NCI-H146 treated with DMSO at 0.1 percent for 48 hours (cell line): ENCODE results near the gene ANTXR1.

Source experiments
- DNase-seq: peaks from one replicate; lab custom pipeline; 2025; ENCODE audit not compliant: unreplicated experiment; lab: John Stamatoyannopoulos, UW

Gene ANTXR1

GRCh38 chr2:69013142-69013839, at the start of gene ANTXR1:
TSS of gene ANTXR1 (plus strand) at chr2:69013179. CDS start at chr2:69013500, 321 bp downstream.
- DNase-seq = peak; percentile 6

- no peak for DNase-seq
Measured at GRCh38 chr2:68964282-68964681, 48.7 kb upstream of the ANTXR1 start.

GRCh38 chr2:68968221-68968620, 44.8 kb upstream of the ANTXR1 start:
- no peak for DNase-seq

DNA sequence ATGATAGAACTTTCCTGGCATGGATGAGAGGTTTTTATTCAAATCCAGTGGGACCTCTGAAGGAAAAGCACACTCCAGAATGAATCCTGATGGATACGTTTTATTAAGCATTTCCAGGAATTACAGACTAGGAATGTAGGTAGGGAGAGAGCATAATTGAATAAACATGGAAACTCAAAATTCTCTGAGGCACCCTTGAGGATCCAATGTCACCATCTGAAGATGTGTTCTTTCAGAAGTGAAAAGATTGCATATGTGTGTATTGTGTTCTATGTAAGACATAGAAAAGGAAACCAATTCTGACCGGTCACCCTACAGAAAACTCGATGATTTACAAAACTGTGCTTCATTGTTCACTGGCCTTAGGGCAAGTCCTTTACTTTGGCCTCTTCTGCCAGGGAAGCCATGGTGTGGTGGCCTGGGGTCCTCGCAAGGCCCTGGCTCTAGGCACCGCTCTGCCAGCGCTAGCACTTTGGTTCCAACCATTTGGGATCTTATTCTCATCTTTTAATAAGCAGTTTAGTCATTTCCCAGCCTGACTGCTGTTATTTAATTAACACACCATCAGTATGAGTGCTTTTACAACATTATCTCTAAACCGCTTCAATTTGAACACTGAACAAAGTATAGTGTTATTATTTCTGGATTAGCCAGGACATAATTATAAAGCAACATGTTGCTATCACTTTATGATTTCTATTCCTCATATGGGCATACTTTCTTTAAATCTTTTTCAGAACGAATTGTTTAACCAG, 43.1 kb upstream of the ANTXR1 start:
- no peak for DNase-seq

DNA sequence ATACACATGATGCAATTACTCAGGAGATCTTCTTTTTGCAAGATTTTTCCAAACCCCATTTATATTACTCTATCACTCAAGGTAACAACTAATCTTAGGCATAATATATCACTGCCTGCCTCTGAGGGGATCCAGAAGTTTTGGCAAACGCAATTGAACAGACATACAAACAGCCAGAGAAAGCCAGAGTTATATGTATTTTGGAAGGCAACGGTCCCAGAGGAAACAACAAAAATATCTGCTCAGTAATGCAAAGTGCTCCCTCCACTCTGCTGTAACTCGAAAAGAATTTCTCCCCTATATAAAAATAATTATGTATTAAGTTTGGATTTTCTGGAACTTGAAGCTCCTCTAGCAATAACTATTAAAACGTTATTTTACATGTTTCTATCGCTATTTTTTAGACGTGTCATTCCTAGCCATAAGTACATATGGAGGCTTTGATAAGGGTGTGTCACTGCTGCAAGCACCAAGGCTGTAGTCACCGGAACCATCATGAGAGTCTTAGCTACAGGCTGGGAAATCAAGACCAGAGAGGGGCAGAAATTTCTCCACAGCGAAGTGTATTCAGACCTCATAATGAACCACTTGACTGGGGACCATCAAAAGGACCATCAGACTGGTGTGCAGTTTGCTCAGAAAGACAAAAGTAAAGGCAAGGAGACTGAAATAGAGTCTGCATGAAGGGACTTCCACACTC, 42.3 kb upstream of the ANTXR1 start:
- no peak for DNase-seq

GRCh38 chr2:68971591-68972231, 41.3 kb upstream of the ANTXR1 start:
- DNase-seq = no peak

DNA sequence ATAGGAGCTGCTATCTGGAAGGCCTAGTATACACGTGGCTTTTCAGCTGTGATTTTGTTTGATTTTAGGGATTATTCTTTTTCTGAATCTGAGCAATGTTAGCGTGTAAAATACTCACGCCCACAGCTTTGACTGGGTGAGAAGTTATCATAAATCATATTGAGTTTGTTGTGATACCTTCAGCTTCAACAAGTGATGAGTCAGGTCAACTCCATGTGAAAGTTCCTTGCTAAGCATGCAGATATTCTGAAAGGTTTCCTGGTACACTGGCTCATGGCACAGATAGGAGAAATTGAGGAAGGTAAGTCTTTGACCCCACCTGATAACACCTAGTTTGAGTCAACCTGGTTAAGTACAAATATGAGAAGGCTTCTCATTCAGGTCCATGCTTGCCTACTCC, 38.7 kb upstream of the ANTXR1 start, which contains the start of gene GKN1:
Gene GKN1, plus strand, starts transcription at position 386 of the 400 bp plus-strand sequence. CDS start 42 bp downstream, outside the sequence.
- DNase-seq = no peak

DNA sequence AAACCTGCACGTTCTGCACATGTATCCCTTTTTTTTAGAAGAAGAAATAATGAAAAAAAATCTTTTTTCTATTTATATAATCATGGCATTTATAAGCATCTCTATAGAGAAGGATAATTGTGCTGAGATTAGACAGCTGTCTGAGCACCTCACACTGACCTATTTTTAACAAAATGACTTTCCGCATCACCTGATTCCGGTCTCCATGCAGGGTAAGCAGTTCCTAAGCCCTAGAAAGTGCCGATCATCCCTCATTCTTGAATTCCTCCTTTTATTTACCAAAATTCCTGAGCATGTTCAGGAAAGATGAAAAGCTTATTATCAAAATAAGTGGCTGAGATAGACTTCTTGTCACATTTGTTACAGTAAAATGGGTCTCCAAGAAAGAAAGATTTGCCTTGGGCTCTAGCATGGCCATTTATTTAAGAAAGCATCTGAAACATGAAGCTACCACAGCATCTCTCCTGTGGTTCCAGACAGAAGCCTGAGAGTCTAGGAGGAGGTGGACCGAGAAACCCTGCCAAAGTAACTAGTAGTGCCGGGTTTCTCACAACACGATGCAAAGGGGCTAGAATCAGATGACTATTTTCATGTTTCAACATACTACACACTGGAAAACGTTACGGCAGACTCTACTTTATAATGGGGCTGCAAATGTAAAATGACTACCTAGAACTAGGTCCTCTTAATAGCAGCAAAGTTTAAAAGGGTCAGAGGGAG, 37.9 kb upstream of the ANTXR1 start:
- no peak for DNase-seq

DNA sequence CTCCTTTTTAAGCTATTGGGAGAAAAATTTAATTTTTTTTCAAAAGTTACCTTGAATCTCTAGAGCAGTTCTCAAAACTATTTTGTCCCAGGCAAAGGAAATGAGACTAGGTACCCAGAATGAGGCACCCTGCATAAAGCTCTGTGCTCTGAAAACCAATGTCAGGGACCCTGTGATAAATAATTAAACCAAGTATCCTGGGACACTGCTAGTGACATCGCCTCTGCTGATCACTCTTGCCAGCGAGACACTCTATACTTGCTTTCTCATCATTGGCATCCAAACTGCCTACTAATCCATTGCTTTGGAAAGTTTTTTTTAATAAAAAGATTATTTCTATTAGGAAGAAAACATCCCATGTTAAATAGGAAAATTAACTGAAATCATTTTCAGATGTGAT, 37.1 kb upstream of the ANTXR1 start:
- DNase-seq = no peak

- DNase-seq = no peak
Measured at GRCh38 chr2:68977453-68977852, 35.5 kb upstream of the ANTXR1 start.

GRCh38 chr2:68978098-68978497, 34.9 kb upstream of the ANTXR1 start:
- no peak for DNase-seq

- no peak for DNase-seq
Measured at GRCh38 chr2:68980956-68981355, 32.0 kb upstream of the ANTXR1 start.

DNA sequence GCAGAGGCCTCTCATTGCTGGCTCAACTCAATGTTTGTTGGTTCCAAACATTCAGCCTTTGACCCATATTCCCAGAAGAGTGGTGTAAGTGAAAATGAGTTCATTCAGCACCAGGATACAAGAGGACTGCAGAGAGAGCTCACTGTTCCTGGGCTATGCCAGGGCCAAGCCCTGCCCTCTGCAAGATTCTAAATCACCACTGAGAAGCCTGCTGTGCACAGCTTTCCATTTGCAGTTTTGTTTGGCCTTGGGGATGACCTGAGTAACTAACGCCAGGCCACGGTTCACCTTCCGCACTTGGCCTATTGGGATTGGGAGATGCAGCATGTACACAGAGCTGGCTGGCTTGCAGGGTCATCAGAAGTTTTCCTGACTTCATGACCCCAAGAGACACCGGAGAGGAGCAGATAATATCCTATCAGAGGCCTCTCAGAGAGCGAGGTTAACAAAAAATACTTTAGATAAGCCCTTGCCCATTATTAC, 25.9 kb upstream of the ANTXR1 start:
- no peak for DNase-seq

DNA sequence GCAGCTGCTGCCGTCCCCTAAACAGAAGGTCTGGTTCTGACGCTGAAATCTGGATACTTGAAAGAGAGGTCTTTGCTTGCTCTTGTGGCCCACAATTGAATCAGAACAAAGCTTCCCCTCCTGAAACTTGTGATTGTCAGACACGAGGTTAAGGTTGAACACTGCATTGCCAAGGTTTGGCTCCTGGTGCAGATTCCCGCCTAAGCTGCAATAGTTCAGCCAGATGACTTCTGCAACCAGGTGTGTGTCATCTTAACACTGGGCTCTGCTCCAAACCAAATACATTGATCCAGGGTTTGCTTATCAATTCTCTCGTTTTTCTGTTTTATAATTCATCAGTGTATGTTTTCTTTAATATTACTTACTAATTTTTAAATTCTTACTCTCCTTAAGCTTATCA, 23.9 kb upstream of the ANTXR1 start:
- no peak for DNase-seq

DNA sequence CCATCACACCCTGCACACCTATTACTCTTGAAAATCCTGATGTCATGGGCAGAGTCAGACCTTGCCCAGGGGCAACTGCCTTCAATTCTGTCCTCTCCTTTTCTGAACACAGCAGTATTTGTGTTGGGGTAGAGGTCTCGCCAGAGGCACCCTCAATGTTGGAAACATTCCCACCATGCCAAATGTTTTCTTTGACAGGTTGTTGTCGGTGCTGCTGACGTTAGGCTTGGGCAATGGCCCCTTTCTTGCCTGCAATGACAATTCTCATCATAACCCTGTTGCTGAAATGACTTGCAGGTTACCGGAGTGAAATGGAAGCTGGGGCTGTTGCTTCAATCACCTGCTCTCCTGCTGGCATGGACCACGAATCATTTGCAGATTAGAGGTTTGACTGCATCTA, 20.6 kb upstream of the ANTXR1 start:
- DNase-seq = no peak

DNA sequence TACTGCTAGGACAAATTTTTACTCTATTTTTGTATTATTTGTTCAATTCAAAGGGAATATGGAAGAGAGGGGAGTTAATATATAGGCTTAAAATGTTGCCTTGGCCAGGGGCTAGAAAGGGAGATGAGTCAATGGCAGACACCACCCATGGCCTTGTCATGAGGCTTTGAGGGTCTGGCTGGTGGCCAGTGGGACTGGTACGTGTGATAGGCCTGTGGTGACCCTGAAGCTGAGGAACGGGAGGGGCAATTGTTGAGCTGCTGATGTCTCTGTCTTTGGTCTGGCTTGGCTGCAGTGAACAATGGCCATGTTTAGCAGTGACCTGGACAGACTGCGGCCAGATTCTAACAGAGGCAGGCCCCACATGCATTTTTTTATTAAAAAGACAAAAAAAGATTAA, 20.0 kb upstream of the ANTXR1 start:
- no peak for DNase-seq

- no peak for DNase-seq
Measured at GRCh38 chr2:68993660-68994059, 19.3 kb upstream of the ANTXR1 start.

GRCh38 chr2:68994864-68995263, 18.1 kb upstream of the ANTXR1 start:
- no peak for DNase-seq

DNA sequence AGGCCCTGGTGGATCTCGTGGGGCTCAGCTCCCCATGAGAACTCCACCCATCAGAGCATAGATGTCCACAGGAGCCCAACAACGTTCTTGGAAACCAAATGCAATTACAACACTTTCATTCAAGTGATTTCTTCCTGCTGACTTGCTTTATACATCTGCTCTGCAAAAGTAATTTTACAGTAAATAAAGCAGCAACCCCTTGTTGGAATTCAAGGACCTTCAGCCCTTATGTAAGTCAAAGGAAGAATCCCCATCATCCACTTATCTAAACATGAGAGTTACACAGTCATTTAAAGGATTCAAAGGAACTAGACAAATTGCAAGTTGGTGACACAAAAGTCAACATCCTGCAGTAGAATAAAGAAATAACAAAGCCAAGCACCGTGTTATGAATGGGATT, 17.1 kb upstream of the ANTXR1 start:
- DNase-seq = no peak

DNA sequence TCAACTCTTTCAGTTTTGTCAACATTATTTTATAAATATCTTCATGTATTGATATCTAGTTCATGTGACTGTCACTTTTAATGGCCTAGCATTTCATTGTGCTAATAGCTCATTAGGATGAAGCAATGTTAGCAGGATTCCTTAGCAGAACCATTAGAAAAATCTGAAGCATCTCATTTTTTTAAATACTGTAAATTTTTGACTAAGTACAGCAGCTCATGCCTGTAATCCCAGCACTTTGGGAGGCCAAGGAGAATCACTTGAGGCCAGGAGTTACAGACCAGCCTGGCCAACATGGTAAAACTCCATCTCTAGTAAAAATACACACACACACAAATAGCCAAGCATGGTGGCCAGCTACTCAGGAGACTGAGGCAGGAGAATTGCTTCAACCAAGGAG, 15.6 kb upstream of the ANTXR1 start:
- DNase-seq = no peak

GRCh38 chr2:69001879-69002278, 11.1 kb upstream of the ANTXR1 start:
- DNase-seq = no peak
